DMS114 treated with DMSO at 0.1 percent for 48 hours (cell line): ENCODE data around the gene BMP6.

ENCODE experiments used
- DNase-seq: peaks from one replicate; lab custom pipeline; 2025; ENCODE audit not compliant: unreplicated experiment; lab: John Stamatoyannopoulos, UW

Gene BMP6

DNA sequence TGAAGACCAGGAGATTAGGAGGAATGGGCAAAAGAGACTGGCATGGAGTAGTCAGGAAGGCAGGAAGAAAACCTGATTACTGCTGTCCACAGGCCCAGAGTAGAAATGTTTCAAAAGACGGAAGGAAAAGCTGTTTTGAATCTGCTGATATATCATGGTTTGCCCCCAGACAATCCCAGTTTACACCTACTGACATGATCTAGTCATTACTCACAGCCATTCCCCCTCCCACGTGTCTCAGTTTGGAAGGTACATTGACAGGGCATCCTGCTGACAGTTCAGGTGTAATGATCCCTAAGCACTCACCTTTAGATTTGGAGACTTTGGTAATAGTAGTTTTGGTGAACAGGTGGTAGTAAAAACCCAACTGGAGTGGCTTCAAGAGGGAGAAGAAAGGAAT, 194.5 kb downstream of the BMP6 start:
- DNase-seq: no peak

GRCh38 chr6:7921046-7921445, 195.1 kb downstream of the BMP6 start:
- DNase-seq: no peak

- no peak for DNase-seq
Measured at GRCh38 chr6:7921632-7922092, 195.8 kb downstream of the BMP6 start.

- no peak for DNase-seq
Measured at GRCh38 chr6:7922596-7922995, 196.7 kb downstream of the BMP6 start.

- no peak for DNase-seq
Measured at GRCh38 chr6:7924867-7925266, 199.0 kb downstream of the BMP6 start.
